Measurements from ENCODE around the gene RIN3.

RIN3 gene

GRCh38 chr14:92724516-92725340 is 211.1 kb downstream of the RIN3 start:
- DNase-seq = no peak

GRCh38 chr14:92726135-92726932 is 212.8 kb downstream of the RIN3 start:
- DNase-seq = peak; percentile 58

GRCh38 chr14:92726933-92727262 is 213.3 kb downstream of the RIN3 start:
- DNase-seq = no peak

- no peak for DNase-seq
Observed at GRCh38 chr14:92728759-92729364, 215.3 kb downstream of the RIN3 start.

- DNase-seq = peak; percentile 78
Observed at GRCh38 chr14:92729634-92730358, 216.2 kb downstream of the RIN3 start.

- no peak for DNase-seq
Observed at GRCh38 chr14:92731622-92732115, 218.1 kb downstream of the RIN3 start.

- DNase-seq = no peak
Observed at GRCh38 chr14:92733007-92733406, 219.4 kb downstream of the RIN3 start.

- no peak for DNase-seq
Observed at GRCh38 chr14:92734618-92735017, 221.0 kb downstream of the RIN3 start.

- DNase-seq = no peak
Observed at GRCh38 chr14:92735344-92735743, 221.8 kb downstream of the RIN3 start.

- no peak for DNase-seq
Observed at GRCh38 chr14:92737206-92737605, 223.6 kb downstream of the RIN3 start.

GRCh38 chr14:92737619-92738188 is 224.1 kb downstream of the RIN3 start:
- DNase-seq = no peak

All from fibroblast of skin of scalp (primary cell).